A549 (cell line): ENCODE data around the gene LRRC17. TPM values are rescaled to one million over a fixed set of nuclear protein-coding genes. Genes with fewer than 3 reads are reported as not detected.
"Not testable (repeated sequence)": the region's sequence is repeated elsewhere in the genome, so short reads cannot be mapped to it uniquely, and the experiment has no call there.

Source experiments
- ATAC-seq, 2 experiments: fragments of 200-7000 bp in 1 of 2; fragments of >200 bp in 1 of 2; cut with Nextera tagmentation in 1 of 2; cut with Tn5 transposase in 1 of 2; 3 replicates each; pipeline versions ENCODE4 v1.8.0 to v1.9.1; 2018 to 2020; ENCODE audit warnings: mild to moderate bottlenecking in 1 of 2, moderate library complexity in 1 of 2
- CTCF ChIA-PET: fragments of 300-600 bp; sonication (Branson Sonifier 250); formaldehyde crosslinking; extraction: SDS; loops from one replicate; lab custom pipeline; 2021; ENCODE audit warnings: antibody characterized with exemption, inconsistent platforms; lab: Yijun Ruan, JAX
- POLR2A ChIA-PET: fragments of 350-600 bp; formaldehyde crosslinking; extraction: SDS; loops from one replicate; lab custom pipeline; 2021; ENCODE audit warnings: antibody characterized with exemption, inconsistent platforms; lab: Yijun Ruan, JAX
- DNase-seq, 2 experiments: peaks; one replicate each; pipeline versions ENCODE4 v3.0.0 to v3.0.0-alpha.2; 2011 to 2016; ENCODE audit warnings: low read depth in 1 of 2, low spot score in 1 of 2
- FAIRE-seq: peaks from 2 replicates; lab custom pipeline; 2011; peaks lifted over from hg19 to GRCh38; lab: Jason Lieb, UNC
- H3K27ac ChIP-seq, 2 experiments: fragments of >200 bp; sonication (Bioruptor Twin); formaldehyde crosslinking; 3 replicates each; pipeline ENCODE4 v1.5.1; 2016 to 2017
- H3K4me1 ChIP-seq: fragments of >200 bp; sonication (Bioruptor Twin); formaldehyde crosslinking; 3 replicates; pipeline ENCODE4 v1.6.1; 2016
- H3K4me2 ChIP-seq: fragments of >200 bp; sonication (Bioruptor Twin); formaldehyde crosslinking; 3 replicates; pipeline ENCODE4 v1.6.1; 2016
- H3K4me3 ChIP-seq: fragments of >200 bp; sonication (Bioruptor Twin); formaldehyde crosslinking; 3 replicates; pipeline ENCODE4 v1.5.1; 2016
- H3K9me3 ChIP-seq: fragments of >200 bp; sonication (Bioruptor Twin); formaldehyde crosslinking; 3 replicates; pipeline ENCODE4 v1.6.1; 2016
- EHF ChIP-seq: fragments of 250-450 bp; sonication (Bioruptor Pico); IDR thresholded peaks from 2 replicates; pipeline ENCODE4 v1.5.0; 2020; ENCODE audit warnings: mild to moderate bottlenecking
- GATA3 ChIP-seq: IDR thresholded peaks from 2 replicates; pipeline ENCODE4 v1.6.1; 2012; ENCODE audit warnings: borderline replicate concordance
- HEYL ChIP-seq: fragments of 250-450 bp; sonication (Bioruptor Pico); IDR thresholded peaks from 2 replicates; pipeline ENCODE4 v1.8.0; 2021; ENCODE audit warnings: mild to moderate bottlenecking, moderate library complexity
- HOXA7 ChIP-seq: fragments of 250-450 bp; sonication (Bioruptor Pico); IDR thresholded peaks from 2 replicates; pipeline ENCODE4 v1.5.0; 2020; ENCODE audit warnings: mild to moderate bottlenecking, moderate library complexity
- HOXB13 ChIP-seq: fragments of 250-450 bp; sonication (Bioruptor Pico); IDR thresholded peaks from 2 replicates; pipeline ENCODE4 v1.5.0; 2020; ENCODE audit warnings: low read depth, mild to moderate bottlenecking, moderate library complexity
- KDM5A ChIP-seq: fragments of 200-600 bp; sonication (generic); IDR thresholded peaks from 2 replicates; pipeline ENCODE4 v1.6.1; 2016; ENCODE audit warnings: antibody characterized with exemption, mild to moderate bottlenecking
- MAFK ChIP-seq: fragments of 450-650 bp; IDR thresholded peaks from 2 replicates; pipeline ENCODE4 v1.6.1; 2014; ENCODE audit not compliant: partially characterized antibody
- NPAS2 ChIP-seq: fragments of 250-450 bp; sonication (Bioruptor Pico); IDR thresholded peaks from 2 replicates; pipeline ENCODE4 v1.8.0; 2022; ENCODE audit warnings: mild to moderate bottlenecking, moderate library complexity, borderline replicate concordance
- POLR2A ChIP-seq: IDR thresholded peaks from 2 replicates; pipeline ENCODE4 v1.6.1; 2012; ENCODE audit warnings: mild to moderate bottlenecking, low read length
- RCOR1 ChIP-seq: fragments of 150-350 bp; IDR thresholded peaks from 2 replicates; pipeline ENCODE4 v1.6.1; 2014; ENCODE audit warnings: antibody characterized with exemption, low read length, low read depth
- RFX5 ChIP-seq: fragments of 450-650 bp; IDR thresholded peaks from 2 replicates; pipeline ENCODE4 v1.7.1; 2014; ENCODE audit warnings: antibody characterized with exemption, mild to moderate bottlenecking, moderate library complexity
- SREBF2 ChIP-seq: fragments of 450-650 bp; IDR thresholded peaks from 2 replicates; pipeline ENCODE4 v1.6.1; 2014; ENCODE audit warnings: mild to moderate bottlenecking, moderate library complexity
- TP53 ChIP-seq: fragments of 250-450 bp; sonication (Bioruptor Pico); IDR thresholded peaks from 2 replicates; pipeline ENCODE4 v1.5.0; 2021; ENCODE audit warnings: mild to moderate bottlenecking, moderate library complexity
- WGBS: methylation state at CpG from one replicate; pipeline ENCODE4 v1.1.6; 2017; ENCODE audit errors: missing lambda C conversion rate; 5-methylcytosine and 5-hydroxymethylcytosine counted together
- polyA plus RNA-seq, 4 experiments: library from polyadenylated mRNA; depleted of rRNA in 3 of 4; stranded (reverse); fragments of >200 nt; fragmentation: RNase III in 1 of 4; extraction: RNeasy Plus Mini Kit Qiagen cat#74134 plus additional on column Dnase treatment in 1 of 4; gene quantifications; 2 replicates in 3 of 4; 3 replicates in 1 of 4; pipeline ENCODE4 v1.2.3, GENCODE V29; 2011 to 2017
- TF ChIP-seq, protein P1 (sequence below): fragments of 250-450 bp; sonication (Bioruptor Pico); IDR thresholded peaks from 2 replicates; pipeline ENCODE4 v1.5.0; 2020; ENCODE audit warnings: low read depth, mild to moderate bottlenecking, moderate library complexity
- TF ChIP-seq, protein P2 (sequence below): fragments of 150-350 bp; IDR thresholded peaks from 2 replicates; pipeline ENCODE4 v1.6.1; 2014; ENCODE audit warnings: low read depth, mild to moderate bottlenecking, low read length
- TF ChIP-seq, protein P3 (sequence below): fragments of 450-650 bp; IDR thresholded peaks from 2 replicates; pipeline ENCODE4 v1.6.1; 2014; ENCODE audit warnings: antibody characterized with exemption
- TF ChIP-seq, protein P4 (sequence below): fragments of >200 bp; sonication (Bioruptor Twin); formaldehyde crosslinking; IDR thresholded peaks from 2 replicates; pipeline ENCODE4 v1.6.1; 2016

LRRC17 gene
- polyA plus RNA-seq, 2 of the 4 experiments (the other 2 are of a cell fraction), result 0.05 to 0.36 TPM

DNA sequence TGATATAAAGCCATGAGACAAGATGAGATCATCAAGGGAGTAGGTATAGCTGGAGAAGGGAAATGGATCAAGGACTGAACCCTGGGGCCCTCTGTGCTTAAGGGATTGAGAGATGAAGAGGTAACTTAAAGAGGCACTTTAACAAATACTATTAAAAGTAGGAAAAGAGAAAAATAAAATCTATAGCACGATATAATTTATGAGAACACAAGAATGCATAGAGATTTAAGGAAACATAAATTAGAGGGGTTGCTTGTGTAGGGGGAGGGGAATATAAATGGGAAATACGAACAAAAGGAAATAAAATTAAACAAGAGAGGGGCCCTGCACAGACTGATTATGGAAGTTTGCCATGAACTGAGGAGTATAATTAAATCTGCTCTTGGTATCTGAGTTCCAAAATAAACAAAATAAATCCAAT lies 15.6 kb upstream of the LRRC17 start:
- Histone ChIP-seq H3K27ac (no peak overlapping the region), H3K4me2 (no peak overlapping the region), H3K4me1 (peaks cover 5% of the 10 kb centered on the region), H3K4me3 (no peak overlapping the region), H3K9me3 (no peaks in the 10 kb centered on the region)
- ChIA-PET CTCF (no interaction called here), POLR2A (no interaction called here)
- FAIRE-seq (no peak), DNase-seq (no peak), ATAC-seq (no peak)
- TF ChIP-seq, protein P1, sequence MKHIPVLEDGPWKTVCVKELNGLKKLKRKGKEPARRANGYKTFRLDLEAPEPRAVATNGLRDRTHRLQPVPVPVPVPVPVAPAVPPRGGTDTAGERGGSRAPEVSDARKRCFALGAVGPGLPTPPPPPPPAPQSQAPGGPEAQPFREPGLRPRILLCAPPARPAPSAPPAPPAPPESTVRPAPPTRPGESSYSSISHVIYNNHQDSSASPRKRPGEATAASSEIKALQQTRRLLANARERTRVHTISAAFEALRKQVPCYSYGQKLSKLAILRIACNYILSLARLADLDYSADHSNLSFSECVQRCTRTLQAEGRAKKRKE (CRISPR knock-in tag), result no peak
- TF ChIP-seq, protein P2, sequence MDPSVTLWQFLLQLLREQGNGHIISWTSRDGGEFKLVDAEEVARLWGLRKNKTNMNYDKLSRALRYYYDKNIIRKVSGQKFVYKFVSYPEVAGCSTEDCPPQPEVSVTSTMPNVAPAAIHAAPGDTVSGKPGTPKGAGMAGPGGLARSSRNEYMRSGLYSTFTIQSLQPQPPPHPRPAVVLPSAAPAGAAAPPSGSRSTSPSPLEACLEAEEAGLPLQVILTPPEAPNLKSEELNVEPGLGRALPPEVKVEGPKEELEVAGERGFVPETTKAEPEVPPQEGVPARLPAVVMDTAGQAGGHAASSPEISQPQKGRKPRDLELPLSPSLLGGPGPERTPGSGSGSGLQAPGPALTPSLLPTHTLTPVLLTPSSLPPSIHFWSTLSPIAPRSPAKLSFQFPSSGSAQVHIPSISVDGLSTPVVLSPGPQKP, result no peak
- TF ChIP-seq TP53 (CRISPR knock-in tag), result no peak
- TF ChIP-seq KDM5A, result no peak
- TF ChIP-seq RCOR1, result no peak
- TF ChIP-seq NPAS2 (CRISPR knock-in tag), result no peak
- no peak for TF ChIP-seq GATA3
- TF ChIP-seq, protein P3, sequence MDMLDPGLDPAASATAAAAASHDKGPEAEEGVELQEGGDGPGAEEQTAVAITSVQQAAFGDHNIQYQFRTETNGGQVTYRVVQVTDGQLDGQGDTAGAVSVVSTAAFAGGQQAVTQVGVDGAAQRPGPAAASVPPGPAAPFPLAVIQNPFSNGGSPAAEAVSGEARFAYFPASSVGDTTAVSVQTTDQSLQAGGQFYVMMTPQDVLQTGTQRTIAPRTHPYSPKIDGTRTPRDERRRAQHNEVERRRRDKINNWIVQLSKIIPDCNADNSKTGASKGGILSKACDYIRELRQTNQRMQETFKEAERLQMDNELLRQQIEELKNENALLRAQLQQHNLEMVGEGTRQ, result no peak
- no peak for TF ChIP-seq EHF
- whole genome bisulfite sequencing, result 47% methylated on average over 2 of the region's 2 CpGs

DNA sequence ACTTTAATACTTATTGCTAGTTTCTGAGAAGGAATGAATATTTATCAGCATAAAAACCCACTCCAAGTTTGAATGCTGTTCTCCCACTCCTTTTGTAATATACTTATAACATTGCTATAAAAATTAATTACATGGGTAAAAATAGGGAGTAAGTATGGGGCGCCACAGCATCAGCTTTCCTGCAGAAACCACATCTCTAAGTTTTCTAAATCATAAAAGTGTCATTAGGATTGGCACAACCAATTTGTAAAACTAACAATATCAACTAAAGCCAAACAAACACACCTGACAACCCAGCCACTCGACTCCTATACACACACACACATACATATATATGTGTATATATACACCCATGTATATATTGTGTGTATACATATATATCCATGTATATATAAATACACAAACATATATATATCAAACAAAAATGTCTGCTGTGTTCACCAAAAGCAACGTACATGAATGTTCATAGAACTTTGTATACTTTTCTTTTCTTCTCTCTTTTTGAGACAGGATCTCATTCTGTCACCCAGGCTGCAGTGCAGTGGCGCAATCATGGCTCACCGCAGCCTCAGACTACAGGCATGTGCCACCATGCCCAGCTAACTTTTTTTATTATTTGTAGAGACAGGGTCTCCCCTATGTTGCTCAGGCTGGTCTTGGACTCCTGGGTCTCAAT lies 14.8 kb upstream of the LRRC17 start:
- Histone ChIP-seq H3K4me3 (no peak overlapping the region), H3K4me1 (no peaks in the 10 kb centered on the region; the same call in 2 of the 3 replicates), H3K27ac (no peak overlapping the region), H3K9me3 (no peaks in the 10 kb centered on the region), H3K4me2 (no peak overlapping the region)
- TF ChIP-seq EHF, result no peak
- no peak for TF ChIP-seq SREBF2
- no peak for TF ChIP-seq HOXB13
- TF ChIP-seq HEYL (CRISPR knock-in tag), result no peak
- no peak for TF ChIP-seq RFX5
- TF ChIP-seq, protein P2, result no peak
- no peak for TF ChIP-seq HOXA7 (CRISPR knock-in tag)
- TF ChIP-seq, protein P4, sequence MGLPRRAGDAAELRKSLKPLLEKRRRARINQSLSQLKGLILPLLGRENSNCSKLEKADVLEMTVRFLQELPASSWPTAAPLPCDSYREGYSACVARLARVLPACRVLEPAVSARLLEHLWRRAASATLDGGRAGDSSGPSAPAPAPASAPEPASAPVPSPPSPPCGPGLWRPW, result no peak
- no peak for ATAC-seq
- CTCF ChIA-PET, result no interaction called here
- no peak for DNase-seq
- FAIRE-seq, result no peak
- POLR2A ChIA-PET, result no interaction called here
- WGBS, result 79% methylated on average over 5 of the region's 5 CpGs

DNA sequence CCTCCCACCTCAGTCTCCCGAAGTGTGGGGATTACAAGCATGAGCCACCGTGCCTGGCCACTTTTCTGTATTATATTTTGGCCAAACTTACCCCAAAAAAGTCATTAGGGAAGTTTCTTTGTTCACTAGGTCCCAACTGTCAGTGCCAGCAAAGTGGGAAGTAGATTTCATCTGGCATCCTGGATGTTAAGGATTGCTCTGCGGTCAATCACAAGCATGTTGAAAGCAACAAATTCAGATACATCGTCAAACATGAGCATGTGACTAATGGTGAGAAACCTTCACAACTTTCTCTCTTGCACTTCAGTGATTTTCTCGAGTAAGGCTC lies 14.3 kb upstream of the LRRC17 start:
- TF ChIP-seq MAFK (no peak), POLR2A (no peak)
- FAIRE-seq, result no peak
- ATAC-seq, result no peak
- ChIA-PET POLR2A (no interaction called here), CTCF (no interaction called here)
- H3K27ac ChIP-seq, result no peak overlapping the region
- no peaks in the 10 kb centered on the region for H3K9me3 ChIP-seq
- WGBS, result 82% methylated on average over 5 of the region's 5 CpGs
- DNase-seq, result no peak
- H3K4me1 ChIP-seq, result no peaks in the 10 kb centered on the region; the same call in 2 of the 3 replicates
- H3K4me3 ChIP-seq, result no peak overlapping the region
- H3K4me2 ChIP-seq, result no peak overlapping the region

DNA sequence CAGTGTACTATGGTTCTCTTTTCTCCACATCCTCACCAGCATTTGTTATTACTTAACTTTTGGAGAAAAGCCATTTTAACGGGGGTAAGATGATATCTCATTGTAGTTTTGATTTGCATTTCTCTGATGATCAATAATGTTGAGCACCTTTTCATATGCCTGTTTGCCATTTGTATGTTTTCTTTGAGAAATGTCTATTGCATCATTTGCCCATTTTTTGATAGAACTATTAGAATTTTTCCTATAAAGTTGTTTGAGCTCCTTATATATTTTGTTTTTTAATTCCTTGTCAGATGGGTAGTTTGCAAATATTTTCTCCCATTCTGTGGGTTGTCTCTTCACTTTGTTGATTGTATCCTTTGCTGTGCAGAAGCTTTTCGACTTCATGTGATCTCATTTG lies 10.7 kb upstream of the LRRC17 start:
- CTCF ChIA-PET, DNase-seq: not testable (repeated sequence)
- 48% methylated on average over 2 of the region's 2 CpGs for WGBS

DNA sequence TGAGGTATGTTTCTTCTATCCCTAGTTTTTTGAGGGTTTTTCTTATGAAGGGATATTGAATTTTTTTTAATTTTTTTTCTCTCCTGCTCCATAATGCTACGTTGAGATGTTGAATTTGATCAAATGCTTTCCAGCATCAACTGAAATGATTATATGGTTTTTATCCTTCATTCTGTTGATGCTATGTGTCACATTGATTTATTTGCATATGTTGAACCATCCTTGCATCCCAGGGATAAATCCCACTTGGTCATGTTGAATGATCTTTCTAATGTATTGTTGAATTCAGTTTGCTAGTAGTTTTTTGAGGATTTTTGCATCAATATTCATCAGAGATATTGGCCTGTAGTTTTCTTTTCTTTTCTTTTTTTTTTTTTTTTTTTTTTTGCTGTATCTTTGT lies 9.2 kb upstream of the LRRC17 start:
- POLR2A ChIA-PET, CTCF ChIA-PET: not testable (repeated sequence)

More for the DNA sequence above, 10.7 kb upstream of the LRRC17 start:
- POLR2A ChIA-PET, H3K9me3 ChIP-seq, H3K4me1 ChIP-seq, FAIRE-seq, ATAC-seq, H3K4me3 ChIP-seq, H3K27ac ChIP-seq, H3K4me2 ChIP-seq: not testable (repeated sequence)

More for the DNA sequence above, 9.2 kb upstream of the LRRC17 start:
- WGBS, result 66% methylated on average over 1 of the region's 1 CpG
- H3K4me1 ChIP-seq, H3K4me3 ChIP-seq, H3K9me3 ChIP-seq, H3K4me2 ChIP-seq, ATAC-seq, FAIRE-seq, DNase-seq, H3K27ac ChIP-seq: not testable (repeated sequence)
